Ovary (tissue), 9 donors: ENCODE measurements around the gene CSNK1G1. TPM values are rescaled to one million over a fixed set of nuclear protein-coding genes. Genes with fewer than 3 reads are reported as not detected.
"Not testable (repeated sequence)": the region's sequence is repeated elsewhere in the genome, so short reads cannot be mapped to it uniquely, and the experiment has no call there.

ENCODE experiments used
- DNase-seq, 5 donors: peaks; one replicate each; pipeline ENCODE4 v3.0.0-alpha.2; 2019 to 2020
- H3K27ac ChIP-seq, 2 donors: fragments of 200-600 bp; one replicate each; pipeline versions ENCODE4 v1.5.1 to v1.8.0; 2019 to 2022
- H3K27me3 ChIP-seq: fragments of 200-600 bp; one replicate; pipeline ENCODE4 v1.8.0; 2022
- H3K36me3 ChIP-seq: fragments of 200-600 bp; sonication (generic); one replicate; pipeline ENCODE4 v1.5.1; 2019
- H3K4me1 ChIP-seq: one replicate; pipeline ENCODE4 v1.8.1; 2013; ENCODE audit warnings: mild to moderate bottlenecking, moderate library complexity; ENCODE audit not compliant: insufficient read depth
- H3K4me3 ChIP-seq: fragments of 200-600 bp; sonication (generic); one replicate; pipeline ENCODE4 v1.5.1; 2017
- H3K9me3 ChIP-seq, 2 donors: fragments of 200-600 bp in 1 of 2; sonication (generic) in 1 of 2; one replicate each; pipeline versions ENCODE4 v1.5.1 to v1.8.1; 2013 to 2019; ENCODE audit warnings: mild to moderate bottlenecking in 1 of 2, moderate library complexity in 1 of 2
- CTCF ChIP-seq, 3 donors: fragments of 450-650 bp in 2 of 3; fragments of 200-600 bp in 1 of 3; IDR thresholded peaks; one replicate each; pipeline versions ENCODE4 v1.5.1 to v1.8.0; 2016 to 2022; ENCODE audit warnings: antibody characterized with exemption in 3 of 3, mild to moderate bottlenecking in 1 of 3
- EP300 ChIP-seq: sonication (generic); formaldehyde crosslinking; IDR thresholded peaks from one replicate; pipeline ENCODE4 v1.6.1; 2017; ENCODE audit warnings: antibody characterized with exemption
- POLR2A ChIP-seq: fragments of 450-650 bp; IDR thresholded peaks from one replicate; pipeline ENCODE4 v1.6.1; 2017; ENCODE audit warnings: antibody characterized with exemption, mild to moderate bottlenecking, moderate library complexity
- WGBS, 3 donors: extraction: QIAGEN DNeasy Blood & Tissue Kit in 1 of 3; methylation state at CpG; one replicate each; pipeline versions ENCODE4 v1.1.5 to v1.1.7; 2013 to 2017; 5-methylcytosine and 5-hydroxymethylcytosine counted together
- intact Hi-C, 4 donors: fragments of 100-400 bp; cut with DNase I; formaldehyde crosslinking; loops; one replicate each; pipeline versions ENCODE4 v1.11.0 to v1.15.1; 2022 to 2023
- polyA plus RNA-seq, 2 donors: library from polyadenylated mRNA; stranded (reverse); fragments of 200-250 nt in 1 of 2; fragments of 350-450 nt in 1 of 2; fragmentation: Illumina TruSeq in 1 of 2; extraction: RNeasy Lipid Tissue Mini Kit (QIAGEN cat#74804) in 1 of 2; gene quantifications; one replicate each; pipeline ENCODE4 v1.2.3, GENCODE V29; 2013 to 2014
- total RNA-seq, 7 donors: library from RNA; depleted of rRNA in 2 of 7; stranded (reverse); fragments of >200 nt in 2 of 7; fragmentation: NEBNext Ultra II Directional in 3 of 7; extraction: Animal tissue kit (Norgen Biotek cat#: 25700) in 3 of 7; gene quantifications; one replicate each; pipeline versions ENCODE4 v1.1.0 to v1.2.4, GENCODE V29; 2016 to 2023
- donor health status: DM: no; HTN: no; CAD: no; lungs with moderate emphysema.
- donor health status: DM: no; HTN: no; CAD: no.
- donor health status: Bipolar disorder and iron deficiency.
- donor health status: DM: yes; HTN: yes; CAD: no.
- donor health status: DM: no; HTN: no; CAD: no.
- donor health status: DM: yes; HTN: yes; CAD: no.

CSNK1G1 gene
- total and polyA plus RNA-seq, 9 donors = 2.9 to 23.9 (median 14.2) TPM

DNA sequence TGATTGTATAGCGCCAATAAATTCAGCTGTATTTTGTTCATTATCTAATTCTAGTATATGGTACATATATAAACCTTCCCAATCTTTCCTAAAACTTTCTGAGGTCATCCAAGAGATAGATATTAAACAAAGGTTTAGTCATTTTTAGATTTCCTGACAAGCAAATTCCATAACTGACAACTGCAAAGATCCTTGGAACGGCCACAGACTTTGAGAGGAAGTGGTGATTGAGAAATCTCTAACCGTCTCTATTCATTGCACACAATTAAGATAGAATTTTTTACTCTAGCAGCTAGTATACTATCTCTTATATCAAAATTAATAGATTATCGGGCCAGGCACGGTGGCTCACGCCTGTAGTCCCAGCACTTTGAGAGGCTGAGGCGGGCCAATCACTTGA, 4.7 kb downstream of the CSNK1G1 start:
- TF ChIP-seq POLR2A (no peak), CTCF (IDR thresholded peaks at IDR 0.05) (no peak), EP300 (no peak)
- Histone ChIP-seq H3K36me3 (no peaks in the 10 kb centered on the region), H3K4me1 (peaks cover 2% of the 10 kb centered on the region), H3K27me3 (no peaks in the 10 kb centered on the region), H3K9me3 (no peaks in the 10 kb centered on the region), H3K4me3 (no peak overlapping the region), H3K27ac (no peak overlapping the region)
- DNase-seq = no peak
- 79 to 90% (median 79%) methylated on average over 7 of the region's 7 CpGs for whole genome bisulfite sequencing, 3 donors
- intact Hi-C loops = loop anchor here in 1 of 4 donors (10.0 kb wide), 1 partner anchor 146 kb away; no protein-coding TSS in a partner anchor

GRCh38 chr15:64349375-64349774, 6.6 kb downstream of the CSNK1G1 start:
- DNase-seq = no peak
- Histone ChIP-seq H3K4me1 (no peaks in the 10 kb centered on the region), H3K27ac (no peak overlapping the region), H3K4me3 (no peak overlapping the region), H3K9me3 (no peaks in the 10 kb centered on the region), H3K27me3 (no peaks in the 10 kb centered on the region), H3K36me3 (no peaks in the 10 kb centered on the region)
- no peak for TF ChIP-seq POLR2A
- no peak for TF ChIP-seq EP300
- TF ChIP-seq CTCF (IDR thresholded peaks at IDR 0.05) = no peak
- intact Hi-C loops = no loop called here
- WGBS, 3 donors = 84 to 90% (median 90%) methylated on average over 2 of the region's 2 CpGs

DNA sequence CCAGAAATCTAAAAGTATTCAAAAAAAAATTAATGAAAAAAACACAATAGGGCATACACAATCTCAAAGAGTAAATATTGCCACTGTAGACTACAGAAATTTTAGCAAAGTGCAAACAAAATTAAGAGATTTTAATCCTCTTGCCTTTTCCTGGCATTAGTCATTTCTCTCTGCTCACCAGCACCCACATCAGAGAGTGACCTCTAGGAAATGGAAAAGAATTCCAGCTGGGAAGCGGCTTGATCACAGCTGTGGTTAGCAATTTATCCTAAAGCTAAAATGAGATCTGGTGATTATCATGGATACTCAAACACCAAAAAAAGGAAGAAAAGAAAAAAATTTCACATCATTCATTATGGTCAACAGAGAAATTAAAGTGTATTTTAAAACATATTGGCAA, 7.5 kb downstream of the CSNK1G1 start:
- intact Hi-C loops = no loop called here
- no peak for DNase-seq
- no peaks in the 10 kb centered on the region for H3K27me3 ChIP-seq
- WGBS, 3 donors = 38 to 63% (median 39%) methylated on average over 1 of the region's 1 CpG
- H3K9me3 ChIP-seq = no peaks in the 10 kb centered on the region
- H3K36me3 ChIP-seq = no peaks in the 10 kb centered on the region
- no peak overlapping the region for H3K4me3 ChIP-seq
- no peak overlapping the region for H3K27ac ChIP-seq
- TF ChIP-seq EP300 = no peak
- TF ChIP-seq CTCF (IDR thresholded peaks at IDR 0.05) = no peak
- TF ChIP-seq POLR2A = no peak
- H3K4me1 ChIP-seq = no peaks in the 10 kb centered on the region

DNA sequence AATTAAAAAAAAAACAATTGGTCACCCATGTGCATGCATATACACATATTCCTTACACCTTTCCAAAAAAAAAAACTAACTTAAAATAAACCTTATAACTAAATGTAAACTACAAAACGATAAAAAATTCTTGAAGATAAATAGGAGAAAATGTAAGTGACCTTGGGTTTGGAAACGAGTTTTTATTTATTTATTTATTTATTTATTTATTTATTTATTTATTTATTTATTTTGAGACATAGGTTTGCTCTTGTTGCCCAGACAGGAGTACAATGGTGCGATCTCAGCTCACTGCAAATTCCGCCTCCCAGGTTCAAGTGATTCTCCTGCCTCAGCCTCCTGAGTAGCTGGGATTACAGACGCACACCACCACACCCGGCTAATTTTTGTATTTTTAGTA, 9.7 kb downstream of the CSNK1G1 start:
- 87 to 94% (median 90%) methylated on average over 6 of the region's 6 CpGs for WGBS, 3 donors
- intact Hi-C loops, H3K27ac ChIP-seq, H3K9me3 ChIP-seq, DNase-seq, H3K27me3 ChIP-seq, H3K4me1 ChIP-seq, H3K4me3 ChIP-seq, H3K36me3 ChIP-seq: not testable (repeated sequence)

DNA sequence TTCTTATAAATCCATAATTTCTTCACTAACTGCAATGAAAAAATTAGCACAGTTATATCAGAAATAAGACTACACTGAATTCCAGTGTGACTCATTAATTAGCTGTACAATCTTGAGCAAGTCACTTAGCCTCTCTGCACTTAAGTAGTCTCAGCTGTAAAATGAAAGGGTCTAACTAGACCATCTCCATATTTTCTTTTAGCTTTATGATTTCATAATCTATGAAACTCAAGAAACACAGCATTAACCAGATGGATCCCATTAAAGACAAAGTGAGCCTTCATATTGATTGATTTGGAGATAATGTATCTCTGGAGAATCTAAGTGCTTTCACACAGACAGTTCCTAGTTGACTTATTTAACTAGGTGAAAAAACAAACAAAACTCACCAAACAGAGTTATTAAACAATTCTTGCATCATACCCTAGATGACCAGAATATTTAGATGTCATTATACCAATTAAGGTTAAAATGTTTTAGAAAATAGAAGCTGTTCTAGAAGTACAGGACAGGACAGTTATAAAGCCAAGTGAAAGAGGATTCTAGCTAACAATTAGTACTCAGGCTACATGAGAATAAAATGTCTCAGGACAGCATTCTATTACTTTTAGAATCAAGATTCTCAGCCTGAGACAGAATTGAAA, 11.2 kb downstream of the CSNK1G1 start:
- no peak for DNase-seq
- H3K36me3 ChIP-seq = no peaks in the 10 kb centered on the region
- intact Hi-C loops = no loop called here
- TF ChIP-seq EP300 (no peak), CTCF (IDR thresholded peaks at IDR 0.05) (no peak), POLR2A (no peak)
- no peak overlapping the region for H3K4me3 ChIP-seq
- no peak overlapping the region for H3K27ac ChIP-seq
- H3K27me3 ChIP-seq = no peaks in the 10 kb centered on the region
- no peaks in the 10 kb centered on the region for H3K4me1 ChIP-seq
- H3K9me3 ChIP-seq = no peaks in the 10 kb centered on the region
